ENCODE results near the gene HIVEP3.

Gene HIVEP3

GRCh38 chr1:41935226-41935625 is 16.5 kb upstream of the HIVEP3 start:
- Histone ChIP-seq H3F3A (ENCODE audit: insufficient read depth, low read length) (no peaks in the 10 kb centered on the region), H3K4me3 (ENCODE audit: low read length) (no peak overlapping the region), H3K4me2 (ENCODE audit: low read depth, low read length) (no peak overlapping the region), H3K36me3 (replicated peaks; ENCODE audit: insufficient read depth, low read length) (no peaks in the 10 kb centered on the region), H3K27me3 (replicated peaks; ENCODE audit: insufficient read depth, low read length) (no peaks in the 10 kb centered on the region), H3K9me2 (replicated peaks; ENCODE audit: insufficient read depth, low read length) (no peaks in the 10 kb centered on the region), H3K79me2 (ENCODE audit: low read length) (no peaks in the 10 kb centered on the region), H3K9ac (ENCODE audit: low read length) (no peak overlapping the region), H4K20me1 (ENCODE audit: insufficient read depth, low read length) (no peaks in the 10 kb centered on the region), H3K4me1 (ENCODE audit: low read length) (no peaks in the 10 kb centered on the region), H3K27ac (ENCODE audit: low read length) (no peak overlapping the region), H2AFZ (ENCODE audit: low read length) (no peak overlapping the region), H3K9me3 (replicated peaks; ENCODE audit: insufficient read depth, low read length) (no peaks in the 10 kb centered on the region)
- no peak for DNase-seq
- TF ChIP-seq CTCF (IDR thresholded peaks at IDR 0.05; ENCODE audit: low read length) (no peak), EZH2phosphoT487 (IDR thresholded peaks at IDR 0.05; ENCODE audit: low read length) (no peak), EZH2 (optimal IDR thresholded peaks at IDR 0.05; ENCODE audit: low read depth, low read length) (no peak)

- H4K20me1 ChIP-seq (ENCODE audit: insufficient read depth, low read length) = no peaks in the 10 kb centered on the region
- TF ChIP-seq CTCF (IDR thresholded peaks at IDR 0.05; ENCODE audit: low read length) = no peak
- no peak for TF ChIP-seq EZH2phosphoT487 (IDR thresholded peaks at IDR 0.05; ENCODE audit: low read length)
- H3K9ac ChIP-seq (ENCODE audit: low read length) = no peak overlapping the region
- H3K9me3 ChIP-seq (replicated peaks; ENCODE audit: insufficient read depth, low read length) = no peaks in the 10 kb centered on the region
- H3K4me1 ChIP-seq (ENCODE audit: low read length) = no peaks in the 10 kb centered on the region
- no peak overlapping the region for H3K27ac ChIP-seq (ENCODE audit: low read length)
- DNase-seq = no peak
- H3K9me2 ChIP-seq (replicated peaks; ENCODE audit: insufficient read depth, low read length) = no peaks in the 10 kb centered on the region
- no peaks in the 10 kb centered on the region for H3F3A ChIP-seq (ENCODE audit: insufficient read depth, low read length)
- no peaks in the 10 kb centered on the region for H3K79me2 ChIP-seq (ENCODE audit: low read length)
- no peak overlapping the region for H3K4me3 ChIP-seq (ENCODE audit: low read length)
- H3K27me3 ChIP-seq (replicated peaks; ENCODE audit: insufficient read depth, low read length) = no peaks in the 10 kb centered on the region
- H2AFZ ChIP-seq (ENCODE audit: low read length) = no peak overlapping the region
- no peaks in the 10 kb centered on the region for H3K36me3 ChIP-seq (replicated peaks; ENCODE audit: insufficient read depth, low read length)
- no peak overlapping the region for H3K4me2 ChIP-seq (ENCODE audit: low read depth, low read length)
These were observed 14.4 kb upstream of the HIVEP3 start for GRCh38 chr1:41933106-41933505.

GRCh38 chr1:41931578-41931977 is 12.9 kb upstream of the HIVEP3 start:
- Histone ChIP-seq H4K20me1 (ENCODE audit: insufficient read depth, low read length) (no peaks in the 10 kb centered on the region), H3K4me1 (ENCODE audit: low read length) (no peaks in the 10 kb centered on the region), H3K4me2 (ENCODE audit: low read depth, low read length) (no peak overlapping the region), H2AFZ (ENCODE audit: low read length) (no peak overlapping the region), H3K27me3 (replicated peaks; ENCODE audit: insufficient read depth, low read length) (no peaks in the 10 kb centered on the region), H3K9ac (ENCODE audit: low read length) (no peak overlapping the region), H3K9me2 (replicated peaks; ENCODE audit: insufficient read depth, low read length) (no peaks in the 10 kb centered on the region), H3K4me3 (ENCODE audit: low read length) (no peak overlapping the region), H3K79me2 (ENCODE audit: low read length) (no peaks in the 10 kb centered on the region), H3K9me3 (replicated peaks; ENCODE audit: insufficient read depth, low read length) (no peaks in the 10 kb centered on the region), H3F3A (ENCODE audit: insufficient read depth, low read length) (no peaks in the 10 kb centered on the region), H3K27ac (ENCODE audit: low read length) (no peak overlapping the region), H3K36me3 (replicated peaks; ENCODE audit: insufficient read depth, low read length) (no peaks in the 10 kb centered on the region)
- DNase-seq = no peak
- no peak for TF ChIP-seq EZH2 (optimal IDR thresholded peaks at IDR 0.05; ENCODE audit: low read depth, low read length)
- TF ChIP-seq CTCF (IDR thresholded peaks at IDR 0.05; ENCODE audit: low read length) = no peak
- no peak for TF ChIP-seq EZH2phosphoT487 (IDR thresholded peaks at IDR 0.05; ENCODE audit: low read length)
